ENCODE measurements around the gene PRLR.

Gene PRLR

DNA sequence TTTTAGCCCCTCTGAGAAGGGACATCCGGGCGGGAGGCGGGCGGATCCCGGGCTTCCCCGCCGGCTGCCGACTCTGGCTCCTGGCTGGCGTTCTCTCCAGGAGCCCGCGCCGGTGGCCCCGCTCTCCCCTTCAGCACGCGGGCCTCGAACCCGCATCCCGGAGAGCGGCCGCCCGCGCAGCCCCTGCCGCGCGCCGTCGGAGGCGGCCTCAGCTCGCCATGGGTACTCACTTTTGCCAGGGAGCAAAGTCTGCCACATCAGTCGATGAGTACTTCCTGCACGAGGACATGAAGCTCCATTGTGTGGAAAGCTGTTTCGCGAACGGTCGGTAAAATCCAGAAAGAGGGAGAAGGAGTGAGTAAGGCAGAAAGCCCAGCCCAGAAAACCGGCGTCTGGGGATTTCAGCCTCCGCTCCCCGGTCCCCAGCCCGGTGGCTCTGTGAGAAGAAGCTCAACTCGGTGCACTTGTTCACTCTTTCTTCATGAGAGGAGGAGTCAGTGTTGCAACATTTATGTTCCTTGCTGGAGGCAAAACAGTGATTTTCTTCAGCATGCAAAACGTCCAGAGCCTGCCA, at the start of gene PRLR:
PRLR (minus strand) TSS at position 450 of the 574 bp plus-strand sequence. CDS start 140,867 bp downstream, outside the sequence.
- TF ChIP-seq, protein P1, sequence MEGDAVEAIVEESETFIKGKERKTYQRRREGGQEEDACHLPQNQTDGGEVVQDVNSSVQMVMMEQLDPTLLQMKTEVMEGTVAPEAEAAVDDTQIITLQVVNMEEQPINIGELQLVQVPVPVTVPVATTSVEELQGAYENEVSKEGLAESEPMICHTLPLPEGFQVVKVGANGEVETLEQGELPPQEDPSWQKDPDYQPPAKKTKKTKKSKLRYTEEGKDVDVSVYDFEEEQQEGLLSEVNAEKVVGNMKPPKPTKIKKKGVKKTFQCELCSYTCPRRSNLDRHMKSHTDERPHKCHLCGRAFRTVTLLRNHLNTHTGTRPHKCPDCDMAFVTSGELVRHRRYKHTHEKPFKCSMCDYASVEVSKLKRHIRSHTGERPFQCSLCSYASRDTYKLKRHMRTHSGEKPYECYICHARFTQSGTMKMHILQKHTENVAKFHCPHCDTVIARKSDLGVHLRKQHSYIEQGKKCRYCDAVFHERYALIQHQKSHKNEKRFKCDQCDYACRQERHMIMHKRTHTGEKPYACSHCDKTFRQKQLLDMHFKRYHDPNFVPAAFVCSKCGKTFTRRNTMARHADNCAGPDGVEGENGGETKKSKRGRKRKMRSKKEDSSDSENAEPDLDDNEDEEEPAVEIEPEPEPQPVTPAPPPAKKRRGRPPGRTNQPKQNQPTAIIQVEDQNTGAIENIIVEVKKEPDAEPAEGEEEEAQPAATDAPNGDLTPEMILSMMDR (IDR thresholded peaks at IDR 0.05; ENCODE audit: insufficient read depth, low read depth, low read length, missing control alignments): no peak

DNA sequence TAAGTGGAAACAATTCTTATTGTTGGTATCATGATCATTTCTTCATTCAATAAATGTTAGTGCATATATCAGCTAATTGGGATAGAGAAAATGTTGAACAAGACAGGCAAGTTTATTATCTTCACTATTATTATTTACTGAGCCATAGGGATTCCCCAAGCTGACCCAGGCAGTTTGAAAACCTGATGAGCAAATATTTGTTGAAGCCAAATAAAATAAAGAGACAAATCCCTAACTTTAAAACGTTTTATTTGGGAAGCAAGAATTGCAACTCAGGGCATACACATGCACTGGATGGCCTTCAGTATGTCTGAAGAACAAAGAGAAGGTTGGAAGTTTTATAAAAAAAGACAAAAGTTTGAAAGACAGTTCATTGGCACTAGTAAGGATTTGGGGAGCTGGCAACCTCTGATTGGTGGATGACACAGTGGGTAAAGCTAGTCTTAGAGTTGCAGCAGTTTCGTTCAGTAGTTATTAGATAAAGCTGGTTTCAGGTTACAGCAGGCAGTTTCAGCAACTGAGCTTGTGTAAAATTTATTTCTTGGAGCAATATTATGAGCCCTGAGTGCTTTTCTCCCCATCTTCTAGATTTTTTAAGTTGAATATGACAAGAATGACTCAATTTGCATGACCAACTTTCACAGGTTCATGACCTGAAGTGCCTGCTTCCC, 44.7 kb upstream of the PRLR start:
- TF ChIP-seq, protein P1 (IDR thresholded peaks at IDR 0.05; ENCODE audit: insufficient read depth, low read depth, low read length, missing control alignments): no peak
- H3K4me3 ChIP-seq (ENCODE audit: low read length): no peak overlapping the region
- no peak for DNase-seq (ENCODE audit: low read depth)

More for the DNA sequence above, at the start of gene PRLR:
- peak; percentile 63 for DNase-seq (ENCODE audit: low read depth)
- H3K4me3 ChIP-seq (ENCODE audit: low read length): no peak within 1 kb of the TSS

GRCh38 chr5:35269006-35269405, 38.7 kb upstream of the PRLR start:
- TF ChIP-seq, protein P1 (IDR thresholded peaks at IDR 0.05; ENCODE audit: insufficient read depth, low read depth, low read length, missing control alignments): no peak
- H3K4me3 ChIP-seq (ENCODE audit: low read length): no peak overlapping the region
- no peak for DNase-seq (ENCODE audit: low read depth)

DNA sequence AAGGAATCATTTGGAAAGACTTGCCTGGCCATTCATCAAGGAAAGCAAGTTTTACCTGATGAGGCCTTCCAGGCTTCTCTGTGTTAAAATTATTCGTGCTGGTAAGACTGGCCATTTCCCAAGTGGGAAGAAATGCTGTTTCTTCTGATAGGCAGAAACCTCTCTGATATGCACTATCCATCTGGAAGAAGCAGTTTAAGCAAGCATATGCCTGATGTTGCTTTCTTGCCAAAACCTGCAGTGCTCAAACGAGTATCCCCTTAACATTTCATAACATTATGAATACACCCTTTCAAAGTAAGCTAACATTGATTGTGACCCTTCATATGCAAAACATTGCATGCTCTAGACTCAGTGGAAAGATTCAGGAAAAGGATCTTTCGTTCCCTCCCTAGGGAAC, 36.0 kb upstream of the PRLR start:
- DNase-seq (ENCODE audit: low read depth): no peak
- TF ChIP-seq, protein P1 (IDR thresholded peaks at IDR 0.05; ENCODE audit: insufficient read depth, low read depth, low read length, missing control alignments): no peak
- no peak overlapping the region for H3K4me3 ChIP-seq (ENCODE audit: low read length)

DNA sequence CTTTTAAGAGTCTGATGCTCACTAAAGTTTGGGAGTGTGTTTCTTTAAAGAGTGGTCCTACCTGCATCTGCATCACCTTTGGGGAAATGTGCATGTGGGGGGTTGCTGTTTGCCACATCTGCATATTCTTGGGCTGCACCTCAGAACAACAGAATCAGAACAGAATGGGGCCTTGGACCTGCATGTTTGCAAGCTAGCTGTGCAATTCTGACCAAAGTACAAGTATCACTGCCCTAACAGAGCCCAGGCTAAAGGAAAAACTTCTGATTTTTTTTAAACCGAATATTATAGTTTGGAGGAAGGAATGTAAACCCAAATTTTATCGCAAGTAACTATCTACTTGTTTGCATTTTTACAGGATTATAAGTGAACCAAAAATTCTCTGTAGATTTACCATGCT, 34.2 kb upstream of the PRLR start:
- TF ChIP-seq, protein P1 (IDR thresholded peaks at IDR 0.05; ENCODE audit: insufficient read depth, low read depth, low read length, missing control alignments): no peak
- no peak for DNase-seq (ENCODE audit: low read depth)
- no peak overlapping the region for H3K4me3 ChIP-seq (ENCODE audit: low read length)

- TF ChIP-seq, protein P1 (IDR thresholded peaks at IDR 0.05; ENCODE audit: insufficient read depth, low read depth, low read length, missing control alignments): no peak
- no peak for DNase-seq (ENCODE audit: low read depth)
- H3K4me3 ChIP-seq (ENCODE audit: low read length): no peak overlapping the region
These were observed 33.1 kb upstream of the PRLR start for GRCh38 chr5:35263266-35263877.
